HFFc6 (cell line): ENCODE data around the gene N4BP2L2. TPM values are rescaled to one million over a fixed set of nuclear protein-coding genes. Genes with fewer than 3 reads are reported as not detected.

Experiments
- DNase-seq: peaks from one replicate; pipeline ENCODE4 v3.0.0-alpha.2; 2018
- H3K27ac Mint-ChIP-seq: 2 replicates; pipeline ENCODE4 v1.8.0; 2020; ENCODE audit warnings: mild to moderate bottlenecking, mixed read lengths
- H3K27me3 Mint-ChIP-seq: 2 replicates; pipeline ENCODE4 v1.8.0; 2021; ENCODE audit warnings: mild to moderate bottlenecking, moderate library complexity, mixed read lengths; ENCODE audit not compliant: insufficient read depth
- H3K36me3 Mint-ChIP-seq: 2 replicates; pipeline ENCODE4 v1.8.0; 2021; ENCODE audit warnings: low read depth, mixed read lengths
- H3K4me1 Mint-ChIP-seq: 2 replicates; pipeline ENCODE4 v1.8.0; 2020; ENCODE audit warnings: low read depth, mixed read lengths
- H3K4me3 Mint-ChIP-seq: 2 replicates; pipeline ENCODE4 v1.8.0; 2020; ENCODE audit warnings: mild to moderate bottlenecking, moderate library complexity, mixed read lengths
- H3K9me3 Mint-ChIP-seq: 2 replicates; pipeline ENCODE4 v1.8.0; 2020; ENCODE audit warnings: mild to moderate bottlenecking, mixed read lengths
- CTCF ChIP-seq: fragments of 200-600 bp; sonication (generic); IDR thresholded peaks from 2 replicates; pipeline ENCODE4 v1.5.0; 2021; ENCODE audit warnings: antibody characterized with exemption, mild to moderate bottlenecking
- total RNA-seq, 6 experiments: library from RNA; stranded (reverse); fragmentation: NEBNext Ultra II Directional; extraction: Animal tissue kit (Norgen Biotek cat#: 25700); gene quantifications; 2 replicates in 1 of 6; 3 replicates in 5 of 6; pipeline ENCODE4 v1.2.3, GENCODE V29; 2021

N4BP2L2 gene
- total RNA-seq, 6 experiments from 2014 or later: 44.7 to 57.9 (median 50.4) TPM

- TF ChIP-seq CTCF: no peak
- Mint-ChIP-seq H3K27me3 (no peaks in the 10 kb centered on the region), H3K27ac (no peak overlapping the region), H3K9me3 (no peaks in the 10 kb centered on the region), H3K4me1 (peaks cover 16% of the 10 kb centered on the region), H3K4me3 (no peak overlapping the region), H3K36me3 (no peaks in the 10 kb centered on the region)
- no peak for DNase-seq
Observed at GRCh38 chr13:32445461-32445860, 93.1 kb downstream of the N4BP2L2 start.

- H3K27me3 Mint-ChIP-seq: no peaks in the 10 kb centered on the region
- no peak for DNase-seq
- TF ChIP-seq CTCF: peak; percentile 58
- no peaks in the 10 kb centered on the region for H3K9me3 Mint-ChIP-seq
- H3K4me3 Mint-ChIP-seq: no peak overlapping the region
- no peak overlapping the region for H3K27ac Mint-ChIP-seq
- peaks cover 5% of the 10 kb centered on the region for H3K4me1 Mint-ChIP-seq
- H3K36me3 Mint-ChIP-seq: no peaks in the 10 kb centered on the region
Observed at GRCh38 chr13:32443111-32443510, 95.5 kb downstream of the N4BP2L2 start.

- H3K4me1 Mint-ChIP-seq: no peaks in the 10 kb centered on the region
- no peaks in the 10 kb centered on the region; the same call in 1 of the 2 replicates for H3K27me3 Mint-ChIP-seq
- H3K9me3 Mint-ChIP-seq: no peaks in the 10 kb centered on the region
- no peak for TF ChIP-seq CTCF
- H3K4me3 Mint-ChIP-seq: no peak overlapping the region
- no peaks in the 10 kb centered on the region for H3K36me3 Mint-ChIP-seq
- DNase-seq: no peak
- no peak overlapping the region for H3K27ac Mint-ChIP-seq
Observed at GRCh38 chr13:32438871-32439270, 99.7 kb downstream of the N4BP2L2 start.

- Mint-ChIP-seq H3K27me3 (peaks cover 4% of the 10 kb centered on the region; the same call in 1 of the 2 replicates), H3K36me3 (no peaks in the 10 kb centered on the region), H3K9me3 (no peaks in the 10 kb centered on the region), H3K27ac (no peak overlapping the region), H3K4me3 (no peak overlapping the region), H3K4me1 (peaks cover 8% of the 10 kb centered on the region)
- DNase-seq: no peak
- no peak for TF ChIP-seq CTCF
Observed at GRCh38 chr13:32432856-32433255, 105.7 kb downstream of the N4BP2L2 start.

- Mint-ChIP-seq H3K27me3 (peaks cover 4% of the 10 kb centered on the region; the same call in 1 of the 2 replicates), H3K4me3 (no peak overlapping the region), H3K27ac (no peak overlapping the region), H3K9me3 (no peaks in the 10 kb centered on the region), H3K36me3 (peaks cover 3% of the 10 kb centered on the region; the same call in 1 of the 2 replicates), H3K4me1 (peaks cover 14% of the 10 kb centered on the region)
- DNase-seq: no peak
- TF ChIP-seq CTCF: no peak
Observed at GRCh38 chr13:32431361-32431760, 107.2 kb downstream of the N4BP2L2 start.
